Endothelial cell (in vitro differentiated cells): ENCODE results near the gene CHST1. TPM values are rescaled to one million over a fixed set of nuclear protein-coding genes. Genes with fewer than 3 reads are reported as not detected.
A peak's percentile ranks its signal among the peaks of the same experiment; 100 is the strongest.

Experiments used
- DNase-seq: peaks from one replicate; pipeline ENCODE4 v3.0.0; 2021; ENCODE audit warnings: low spot score
- H3K27ac Mint-ChIP-seq: one replicate; pipeline ENCODE4 v1.8.0; 2021; ENCODE audit warnings: mixed read lengths, inconsistent platforms; ENCODE audit not compliant: unreplicated experiment
- H3K27me3 Mint-ChIP-seq: one replicate; pipeline ENCODE4 v1.8.0; 2021; ENCODE audit warnings: mild to moderate bottlenecking, moderate library complexity, mixed read lengths, inconsistent platforms; ENCODE audit not compliant: unreplicated experiment
- H3K36me3 Mint-ChIP-seq: one replicate; pipeline ENCODE4 v1.8.0; 2021; ENCODE audit warnings: mild to moderate bottlenecking, low read depth, mixed read lengths, inconsistent platforms; ENCODE audit not compliant: unreplicated experiment
- H3K4me1 Mint-ChIP-seq: one replicate; pipeline ENCODE4 v1.8.0; 2021; ENCODE audit warnings: mild to moderate bottlenecking, mixed read lengths, inconsistent platforms; ENCODE audit not compliant: unreplicated experiment
- H3K4me3 Mint-ChIP-seq: one replicate; pipeline ENCODE4 v1.8.0; 2021; ENCODE audit warnings: mild to moderate bottlenecking, mixed read lengths, inconsistent platforms; ENCODE audit not compliant: unreplicated experiment
- H3K9me3 Mint-ChIP-seq: one replicate; pipeline ENCODE4 v1.8.0; 2021; ENCODE audit warnings: mixed read lengths, inconsistent platforms; ENCODE audit not compliant: unreplicated experiment
- CTCF ChIP-seq: fragments of 200-600 bp; sonication (generic); IDR thresholded peaks from one replicate; pipeline ENCODE4 v1.5.0; 2021; ENCODE audit warnings: antibody characterized with exemption; ENCODE audit not compliant: unreplicated experiment
- total RNA-seq: library from RNA; stranded (reverse); fragmentation: NEBNext Ultra II Directional; extraction: Animal tissue kit (Norgen Biotek cat#: 25700); gene quantifications from one replicate; pipeline ENCODE4 v1.2.1, GENCODE V29; 2021; ENCODE audit not compliant: unreplicated experiment

The CHST1 gene
- total RNA-seq, 1 donor from 2014 or later: 275 TPM

GRCh38 chr11:45607995-45608394, 57.4 kb downstream of the CHST1 start:
- Mint-ChIP-seq H3K4me3 (no peak overlapping the region), H3K27ac (no peak overlapping the region), H3K36me3 (peaks cover 8% of the 10 kb centered on the region), H3K27me3 (peaks cover 14% of the 10 kb centered on the region), H3K9me3 (no peaks in the 10 kb centered on the region), H3K4me1 (peaks cover 52% of the 10 kb centered on the region)
- TF ChIP-seq CTCF: no peak
- DNase-seq: no peak

- peaks cover 11% of the 10 kb centered on the region for H3K27me3 Mint-ChIP-seq
- TF ChIP-seq CTCF: no peak
- H3K4me3 Mint-ChIP-seq: no peak overlapping the region
- H3K36me3 Mint-ChIP-seq: peaks cover 8% of the 10 kb centered on the region
- DNase-seq: peak; percentile 31
- H3K27ac Mint-ChIP-seq: no peak overlapping the region
- no peaks in the 10 kb centered on the region for H3K9me3 Mint-ChIP-seq
- H3K4me1 Mint-ChIP-seq: peaks cover 56% of the 10 kb centered on the region
Observed at GRCh38 chr11:45606514-45607281, 58.7 kb downstream of the CHST1 start.

- peak overlapping the region; percentile 89 for H3K27ac Mint-ChIP-seq
- DNase-seq: no peak
- H3K4me1 Mint-ChIP-seq: peaks cover 56% of the 10 kb centered on the region
- no peak overlapping the region for H3K4me3 Mint-ChIP-seq
- H3K9me3 Mint-ChIP-seq: no peaks in the 10 kb centered on the region
- no peak for TF ChIP-seq CTCF
- H3K27me3 Mint-ChIP-seq: peaks cover 8% of the 10 kb centered on the region
- H3K36me3 Mint-ChIP-seq: peaks cover 8% of the 10 kb centered on the region
Observed at GRCh38 chr11:45605051-45605450, 60.4 kb downstream of the CHST1 start.

- no peak overlapping the region for H3K4me3 Mint-ChIP-seq
- H3K27ac Mint-ChIP-seq: peak overlapping the region; percentile 96
- H3K27me3 Mint-ChIP-seq: peaks cover 5% of the 10 kb centered on the region
- DNase-seq: peak; percentile 62
- TF ChIP-seq CTCF: no peak
- H3K9me3 Mint-ChIP-seq: no peaks in the 10 kb centered on the region
- peaks cover under 1% of the 10 kb centered on the region for H3K36me3 Mint-ChIP-seq
- H3K4me1 Mint-ChIP-seq: peaks cover 50% of the 10 kb centered on the region
Observed at GRCh38 chr11:45603946-45604682, 61.3 kb downstream of the CHST1 start.
